CD4-positive, alpha-beta T cell treated with Interleukin-15 for 4 hours (primary cell): Measurements from ENCODE around the gene LEP.

ENCODE experiments used
- DNase-seq: peaks from one replicate; pipeline ENCODE4 v3.0.0-alpha.2; 2020; ENCODE audit warnings: low spot score

The LEP gene

DNA sequence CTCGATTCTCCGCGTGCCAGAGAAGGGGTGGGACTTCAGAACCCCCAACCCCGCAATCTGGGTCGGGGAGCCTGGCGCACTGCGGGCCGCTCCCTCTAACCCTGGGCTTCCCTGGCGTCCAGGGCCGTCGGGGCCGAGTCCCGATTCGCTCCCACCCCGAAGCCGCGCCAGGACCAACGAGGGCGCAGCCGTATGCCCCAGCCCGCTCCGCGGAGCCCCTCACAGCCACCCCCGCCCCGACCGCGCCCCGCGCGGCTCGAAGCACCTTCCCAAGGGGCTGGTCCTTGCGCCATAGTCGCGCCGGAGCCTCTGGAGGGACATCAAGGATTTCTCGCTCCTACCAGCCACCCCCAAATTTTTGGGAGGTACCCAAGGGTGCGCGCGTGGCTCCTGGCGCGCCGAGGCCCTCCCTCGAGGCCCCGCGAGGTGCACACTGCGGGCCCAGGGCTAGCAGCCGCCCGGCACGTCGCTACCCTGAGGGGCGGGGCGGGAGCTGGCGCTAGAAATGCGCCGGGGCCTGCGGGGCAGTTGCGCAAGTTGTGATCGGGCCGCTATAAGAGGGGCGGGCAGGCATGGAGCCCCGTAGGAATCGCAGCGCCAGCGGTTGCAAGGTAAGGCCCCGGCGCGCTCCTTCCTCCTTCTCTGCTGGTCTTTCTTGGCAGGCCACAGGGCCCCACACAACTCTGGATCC, at the start of gene LEP:
TSS of gene LEP (plus strand) at position 583 of the 691 bp plus-strand sequence. CDS start 10,741 bp downstream, outside the sequence.
- DNase-seq = no peak

DNA sequence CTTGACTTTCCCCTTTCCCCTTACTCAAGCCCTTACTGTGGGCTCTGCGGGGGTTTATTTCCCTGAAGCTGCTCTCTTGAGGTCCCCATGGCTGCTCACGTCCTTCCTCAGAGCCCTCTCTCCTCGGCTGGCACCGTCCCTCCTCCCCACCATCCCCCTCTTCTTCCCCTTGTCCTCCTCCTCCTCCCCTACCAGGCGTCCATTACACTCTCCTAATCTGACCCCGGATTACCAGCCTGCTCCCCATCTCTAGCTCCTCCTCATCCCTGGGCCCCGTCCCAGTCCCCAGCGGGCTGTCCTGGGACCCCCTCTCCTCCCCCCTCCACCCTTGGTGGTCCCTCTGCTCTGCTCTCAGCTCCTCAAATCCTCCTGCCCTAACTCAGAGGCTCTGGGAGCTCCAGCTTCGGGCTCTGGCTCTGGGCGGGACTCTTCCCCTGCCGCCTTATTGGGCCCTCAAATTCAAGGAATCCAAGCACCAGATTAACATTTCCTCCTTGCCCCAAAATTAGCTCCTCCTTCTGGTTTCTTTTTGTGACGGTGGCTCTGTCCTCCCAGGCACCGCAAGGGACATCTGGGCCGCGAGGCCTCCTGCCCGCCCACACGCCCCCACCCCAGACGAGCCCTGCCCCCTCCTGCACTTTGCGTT, 48.5 kb upstream of the LEP start:
- DNase-seq = no peak

DNA sequence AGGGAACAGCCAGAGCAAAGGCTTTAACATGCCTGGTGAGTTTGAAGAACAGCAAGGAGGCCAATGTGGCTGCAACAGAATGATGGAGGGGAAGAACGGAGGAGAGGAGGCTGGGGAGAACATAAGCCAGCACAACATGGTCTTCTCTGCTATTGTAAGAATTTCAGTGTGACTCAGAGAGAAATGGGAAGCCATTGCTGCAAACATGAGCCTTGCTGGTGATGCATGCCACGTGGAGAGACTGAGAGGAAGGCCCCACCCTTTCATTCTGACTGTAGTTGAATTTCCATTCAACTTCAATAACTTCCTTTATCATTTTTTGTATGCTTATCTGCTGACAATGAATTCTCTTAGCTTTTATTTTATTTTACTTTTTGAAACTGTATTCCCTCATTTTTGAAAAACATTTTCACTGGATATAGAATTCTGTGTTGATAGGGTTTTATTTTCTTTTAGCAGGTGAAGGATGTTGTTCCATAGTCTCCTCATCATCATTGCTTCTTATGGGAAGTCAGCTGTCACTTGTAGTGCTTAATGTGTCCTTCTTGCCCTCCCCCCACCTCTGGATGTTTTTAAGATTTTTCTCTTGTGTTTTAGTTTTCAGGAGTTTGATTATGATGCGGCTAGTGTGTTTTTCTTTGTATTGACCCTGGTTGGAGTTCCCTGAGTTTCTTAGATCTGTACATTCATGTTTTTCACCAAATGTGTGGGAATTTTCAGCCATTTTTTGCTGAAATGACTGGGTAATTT, 46.4 kb upstream of the LEP start:
- DNase-seq = no peak

GRCh38 chr7:128197589-128197988, 43.5 kb upstream of the LEP start:
- DNase-seq = no peak

- DNase-seq = no peak
These were observed 43.0 kb upstream of the LEP start for GRCh38 chr7:128197989-128198580.

DNA sequence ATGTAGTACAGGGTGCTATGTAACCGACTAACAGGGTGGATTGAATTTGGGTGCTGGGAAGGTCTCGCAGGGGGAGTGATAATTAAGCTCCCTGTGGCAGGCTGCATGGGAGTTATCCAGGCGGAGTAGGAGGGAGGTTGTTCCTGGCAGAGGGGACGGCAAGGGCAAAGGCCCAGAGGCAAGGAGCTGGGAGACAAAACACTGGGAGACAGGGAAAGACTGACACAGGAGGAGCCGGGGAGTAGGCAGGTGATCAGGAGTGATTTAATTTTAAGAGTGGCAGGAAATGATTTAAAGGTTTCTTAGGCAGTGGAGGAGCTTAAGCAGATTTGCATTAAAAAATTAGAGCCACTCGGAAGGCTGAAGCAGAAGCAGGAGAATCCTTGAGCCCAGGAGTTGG, 40.7 kb upstream of the LEP start:
- DNase-seq = no peak

GRCh38 chr7:128201067-128201689, 39.9 kb upstream of the LEP start:
- no peak for DNase-seq

DNA sequence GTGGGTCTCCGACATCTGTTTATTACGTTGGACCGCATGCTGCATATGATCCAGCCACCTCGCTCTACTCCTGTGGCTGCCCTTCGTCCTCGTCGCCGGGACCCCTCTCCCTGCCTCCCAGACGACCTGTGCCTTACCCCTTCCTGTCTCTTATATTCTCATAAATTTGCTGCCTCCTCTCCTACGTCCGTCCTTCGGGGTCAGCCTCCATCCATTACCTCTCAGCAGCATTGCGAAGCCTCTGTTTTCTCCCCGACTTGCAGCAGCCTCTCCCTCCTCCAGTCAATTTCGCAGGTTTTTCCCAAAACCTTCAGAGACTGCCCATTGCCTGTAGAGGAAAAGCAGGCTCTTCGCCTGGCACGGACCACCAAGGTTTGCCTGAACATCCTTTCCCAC, 39.4 kb upstream of the LEP start:
- no peak for DNase-seq

- no peak for DNase-seq
These were observed 38.7 kb upstream of the LEP start for GRCh38 chr7:128202287-128202957.

DNA sequence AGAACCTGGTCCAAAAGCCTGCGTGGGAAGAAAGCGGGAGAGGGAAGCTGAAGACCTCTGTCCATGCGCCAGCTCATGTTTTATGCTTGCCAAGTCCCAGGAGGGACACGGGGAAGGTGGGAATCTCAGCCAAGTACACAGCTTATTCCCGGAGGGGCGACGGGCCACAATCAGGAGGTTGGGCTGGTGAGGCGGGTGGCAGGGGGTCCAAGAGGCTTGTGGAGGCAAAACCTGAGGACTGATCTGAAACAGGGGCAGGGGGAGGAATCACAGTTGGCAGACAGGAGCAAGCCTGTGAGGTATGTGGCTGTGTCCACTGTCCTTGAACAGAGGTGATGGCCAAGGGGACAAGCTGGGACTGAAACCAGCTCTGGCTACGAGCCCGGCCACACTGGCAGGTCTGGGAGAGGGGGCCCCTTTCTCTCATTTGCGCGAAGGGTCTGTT, 38.0 kb upstream of the LEP start:
- no peak for DNase-seq

- DNase-seq = no peak
These were observed 37.3 kb upstream of the LEP start for GRCh38 chr7:128203710-128204214.

GRCh38 chr7:128204455-128204854, 36.6 kb upstream of the LEP start:
- DNase-seq = no peak

DNA sequence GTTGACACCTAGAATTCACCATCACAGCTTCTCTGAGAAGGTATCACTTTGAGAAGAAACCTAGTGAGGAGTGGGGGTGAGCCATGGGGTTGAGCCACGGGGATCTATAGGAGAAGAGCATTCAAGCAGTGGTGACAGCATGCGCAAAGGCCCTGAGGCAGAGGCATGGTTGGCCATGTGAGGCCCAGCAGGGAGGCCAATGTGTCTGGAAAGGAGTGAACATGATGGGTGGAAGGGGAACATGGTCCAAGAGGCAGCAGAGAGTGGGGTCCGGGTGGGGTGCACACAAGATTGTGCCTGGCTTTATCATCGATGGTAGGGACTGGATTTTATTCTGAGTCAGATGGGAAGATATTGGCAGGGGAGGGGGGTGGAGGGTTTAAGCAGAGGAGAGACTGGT, 36.0 kb upstream of the LEP start:
- DNase-seq = no peak

GRCh38 chr7:128206017-128206746, 34.9 kb upstream of the LEP start:
- DNase-seq = no peak

DNA sequence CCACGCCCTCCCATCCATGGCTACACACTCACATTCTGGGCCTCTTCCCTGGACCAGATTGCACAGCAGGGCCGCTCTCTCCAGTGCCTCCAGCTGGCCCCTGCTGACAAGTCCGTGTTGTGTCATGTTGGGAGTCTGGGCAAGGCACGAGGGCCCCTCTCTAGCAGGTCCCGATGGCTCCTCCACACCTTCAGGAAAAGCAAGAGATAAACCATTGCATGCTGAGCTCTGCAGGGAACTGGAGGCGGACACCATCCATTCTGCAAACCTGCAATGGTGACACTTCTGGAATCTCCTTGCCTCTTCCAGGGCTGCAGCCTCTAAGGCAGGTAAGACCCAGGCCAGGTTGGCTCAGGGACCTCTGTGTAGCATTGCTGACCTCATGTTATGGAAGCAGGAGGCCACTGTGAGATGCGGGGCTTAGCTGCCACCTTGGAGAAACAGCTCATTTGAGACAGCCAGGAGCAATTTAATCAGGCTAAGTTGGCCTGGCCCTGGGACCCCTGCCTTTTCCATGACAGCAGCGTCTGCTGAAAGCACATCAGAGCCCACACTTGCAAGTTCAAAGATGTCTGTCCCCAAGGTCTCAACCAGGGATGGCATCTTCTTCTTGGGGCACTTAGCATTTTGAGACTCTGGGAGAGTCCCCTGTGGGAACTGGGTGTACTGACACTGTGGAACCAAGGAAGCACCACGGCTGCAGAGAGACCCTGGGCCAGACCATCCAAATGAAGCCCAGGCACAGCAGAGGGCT, 34.2 kb upstream of the LEP start:
- DNase-seq = no peak

DNA sequence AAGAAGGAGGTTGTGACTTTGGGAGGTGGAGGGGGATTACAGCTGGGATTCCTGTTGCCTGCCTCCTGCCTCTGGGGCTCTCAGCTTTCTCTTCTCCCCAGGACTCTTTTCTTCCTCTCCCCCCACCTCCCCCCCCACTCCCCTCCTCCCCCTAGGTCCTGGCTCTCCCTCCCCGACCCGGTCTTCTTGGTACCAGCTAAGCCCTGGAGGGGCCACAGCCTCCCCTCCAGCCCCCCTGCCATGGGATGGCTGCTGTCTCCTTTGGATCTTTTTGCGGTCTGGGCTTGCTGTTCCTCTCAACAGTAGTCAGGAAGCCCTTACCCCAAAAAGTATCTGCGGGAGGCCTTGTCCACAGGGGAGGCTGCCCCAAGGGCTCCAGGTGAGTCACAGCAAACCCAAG, 33.5 kb upstream of the LEP start:
- DNase-seq = no peak

- DNase-seq = peak; percentile 69
These were observed 31.6 kb upstream of the LEP start for GRCh38 chr7:128209229-128210035.

GRCh38 chr7:128210036-128210347, 31.1 kb upstream of the LEP start:
- no peak for DNase-seq
